ENCODE measurements around the gene BMS1. TPM values are rescaled to one million over a fixed set of nuclear protein-coding genes. Genes with fewer than 3 reads are reported as not detected.

The BMS1 gene
- total and polyA plus RNA-seq, 2 of the 8 experiments (the other 6 are each of a cell fraction or from before 2014, with no cell fraction given): 3.7 to 34.6 TPM

DNA sequence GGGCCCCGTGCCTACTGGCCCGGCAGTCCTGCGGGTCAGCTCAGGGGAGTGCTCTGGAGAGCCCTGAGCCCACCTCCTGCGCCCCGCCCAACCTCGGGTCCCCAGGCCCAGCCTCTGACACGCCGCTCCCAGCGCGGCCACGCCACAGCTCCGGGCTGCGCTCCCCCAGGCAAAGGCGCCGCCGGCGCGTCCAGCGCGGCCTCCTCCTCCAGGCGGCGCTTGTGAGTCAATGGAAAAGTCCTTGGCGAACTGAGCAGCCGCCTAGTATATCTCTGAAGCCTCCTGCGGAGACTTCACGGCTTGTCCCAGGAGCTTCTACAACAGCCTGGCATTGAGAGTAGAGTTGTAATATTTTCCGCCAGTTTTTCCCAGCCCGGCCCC is 29.5 kb upstream of the BMS1 start:
- Histone ChIP-seq H4K91ac (replicated peaks; ENCODE audit: insufficient read length, low read length) (no peak overlapping the region), H2AK5ac (ENCODE audit: low read depth, low read length) (no peak overlapping the region), H3K18ac (ENCODE audit: extremely low read depth, low read length) (no peak overlapping the region), H3K9me3 (ENCODE audit: insufficient read depth in 2 of 2, low read depth in 1 of 2, low read length in 1 of 2) (no peaks in the 10 kb centered on the region; a peak in 1 of 4 replicates), H2BK12ac (ENCODE audit: low read depth, low read length) (no peak overlapping the region), H4K8ac (ENCODE audit: extremely low read depth, insufficient read depth, low read length) (no peak overlapping the region), H2BK5ac (ENCODE audit: low read depth, low read length) (no peak overlapping the region), H3K14ac (ENCODE audit: insufficient read length) (no peak overlapping the region), H2BK20ac (ENCODE audit: low read length) (no peak overlapping the region), H3K23me2 (ENCODE audit: low read depth, low read length) (peaks cover 16% of the 10 kb centered on the region; the same call in 1 of the 2 replicates), H3K36me3 (ENCODE audit: control insufficient read depth in 2 of 4, insufficient read depth in 4 of 4, low read length in 3 of 4) (no peaks in the 10 kb centered on the region), H3K4ac (replicated peaks; ENCODE audit: insufficient read length, low read depth, low read length) (no peak overlapping the region), H4K5ac (ENCODE audit: insufficient read length, low read depth, low read length) (no peak overlapping the region), H3K4me3 (ENCODE audit: extremely low read depth in 1 of 4, insufficient read depth in 2 of 4, low read depth in 3 of 4, low read length in 4 of 4) (peak overlapping the region; percentile 60 to 75 (median 62); a peak in 7 of 8 replicates), H4K20me1 (replicated peaks in 1 of 2; ENCODE audit: control insufficient read depth in 1 of 2, insufficient read depth in 2 of 2, low read length in 2 of 2) (peaks cover 4 to 5% of the 10 kb centered on the region in 2 experiments), H3K56ac (replicated peaks; ENCODE audit: insufficient read length, low read depth, low read length) (no peak overlapping the region), H3K79me1 (ENCODE audit: low read depth, low read length) (no peaks in the 10 kb centered on the region), H2AFZ (ENCODE audit: low read length) (peak overlapping the region; percentile 34; the same call in 1 of the 2 replicates), H2BK15ac (ENCODE audit: low read length) (no peak overlapping the region), H3K9ac (replicated peaks in 1 of 4; ENCODE audit: extremely low read depth in 1 of 4, low read depth in 3 of 4, low read length in 3 of 4) (no peak overlapping the region), H3K4me2 (ENCODE audit: insufficient read depth in 1 of 2, low read depth in 2 of 2, low read length in 2 of 2) (peak overlapping the region; percentile 79 to 98), H3K79me2 (ENCODE audit: control insufficient read depth in 1 of 2, insufficient read depth in 2 of 2, low read length in 2 of 2) (no peaks in the 10 kb centered on the region), H3K23ac (ENCODE audit: insufficient read length) (no peak overlapping the region), H3K27me3 (replicated peaks in 1 of 4; ENCODE audit: control insufficient read depth in 3 of 4, extremely low read depth in 1 of 4, insufficient read depth in 3 of 4, low read length in 3 of 4) (peaks cover 28 to 54% (median 49%) of the 10 kb centered on the region in 4 experiments), H2BK120ac (replicated peaks; ENCODE audit: low read depth, low read length) (no peak overlapping the region), H3K27ac (ENCODE audit: low read depth, low read length) (no peak overlapping the region), H3K4me1 (replicated peaks in 1 of 4; ENCODE audit: control insufficient read depth in 3 of 4, insufficient read depth in 4 of 4, low read length in 3 of 4) (peaks cover 0 to 14% (median 2%) of the 10 kb centered on the region in 4 experiments; a peak in 4 of 7 replicates)
- CTCF ChIA-PET (ENCODE audit: partially characterized antibody): interaction anchor here (0.9 to 1.8 kb wide), 11 partner anchors 9 to 341 kb away, joined by 3 to 10 read pairs (median 5); no protein-coding TSS in a partner anchor
- no peak for FAIRE-seq
- POLR2A ChIA-PET (ENCODE audit: partially characterized antibody): interaction anchor here (1.0 to 1.9 kb wide), 3 partner anchors 30 to 116 kb away, joined by 3 to 4 read pairs (median 4); partner anchors contain the start of genes BMS1 and ZNF33B
- 2% methylated on average over 15 of the region's 28 CpGs; no CpG with 5 or more reads in 1 of the 2 experiments for WGBS, 2 experiments (ENCODE audit: extremely low coverage in 1 of 2, insufficient coverage in 1 of 2, insufficient read length in 1 of 2, insufficient replicate concordance in 2 of 2, low coverage in 1 of 2, low lambda C conversion rate in 2 of 2, missing lambda C conversion rate in 1 of 2)
- DNase-seq (ENCODE audit: low read depth in 1 of 2, low spot score in 2 of 2): peak; percentile 47 to 96
- TF ChIP-seq, protein P1, sequence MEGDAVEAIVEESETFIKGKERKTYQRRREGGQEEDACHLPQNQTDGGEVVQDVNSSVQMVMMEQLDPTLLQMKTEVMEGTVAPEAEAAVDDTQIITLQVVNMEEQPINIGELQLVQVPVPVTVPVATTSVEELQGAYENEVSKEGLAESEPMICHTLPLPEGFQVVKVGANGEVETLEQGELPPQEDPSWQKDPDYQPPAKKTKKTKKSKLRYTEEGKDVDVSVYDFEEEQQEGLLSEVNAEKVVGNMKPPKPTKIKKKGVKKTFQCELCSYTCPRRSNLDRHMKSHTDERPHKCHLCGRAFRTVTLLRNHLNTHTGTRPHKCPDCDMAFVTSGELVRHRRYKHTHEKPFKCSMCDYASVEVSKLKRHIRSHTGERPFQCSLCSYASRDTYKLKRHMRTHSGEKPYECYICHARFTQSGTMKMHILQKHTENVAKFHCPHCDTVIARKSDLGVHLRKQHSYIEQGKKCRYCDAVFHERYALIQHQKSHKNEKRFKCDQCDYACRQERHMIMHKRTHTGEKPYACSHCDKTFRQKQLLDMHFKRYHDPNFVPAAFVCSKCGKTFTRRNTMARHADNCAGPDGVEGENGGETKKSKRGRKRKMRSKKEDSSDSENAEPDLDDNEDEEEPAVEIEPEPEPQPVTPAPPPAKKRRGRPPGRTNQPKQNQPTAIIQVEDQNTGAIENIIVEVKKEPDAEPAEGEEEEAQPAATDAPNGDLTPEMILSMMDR (IDR thresholded peaks at IDR 0.05; ENCODE audit: control extremely low read depth in 1 of 3, insufficient read depth in 1 of 3, low read depth in 1 of 3, low read length in 3 of 3): peak; percentile 80 to 88 (median 84)
- TF ChIP-seq POU5F1 (IDR thresholded peaks at IDR 0.05; ENCODE audit: low read depth, low read length) (no peak), GTF2F1 (IDR thresholded peaks at IDR 0.05; ENCODE audit: borderline replicate concordance, low read depth, low read length) (no peak), RNF2 (IDR thresholded peaks at IDR 0.05; ENCODE audit: borderline replicate concordance, low read depth, low read length, missing control alignments, poor library complexity, severe bottlenecking) (peak; percentile 25), SIN3A (conservative IDR thresholded peaks at IDR 0.05 in 1 of 2, IDR thresholded peaks at IDR 0.05 in 1 of 2; ENCODE audit: low read depth in 1 of 2, low read length in 2 of 2) (0 out of 4 replicates have a peak, but pooled peaks of 1 of the 2 experiments have one; percentile 36), MAFK (IDR thresholded peaks at IDR 0.05; ENCODE audit: low read depth, low read length) (no peak), EGR1 (IDR thresholded peaks at IDR 0.05; ENCODE audit: borderline replicate concordance, low read depth, low read length) (no peak)
- TF ChIP-seq, protein P2, sequence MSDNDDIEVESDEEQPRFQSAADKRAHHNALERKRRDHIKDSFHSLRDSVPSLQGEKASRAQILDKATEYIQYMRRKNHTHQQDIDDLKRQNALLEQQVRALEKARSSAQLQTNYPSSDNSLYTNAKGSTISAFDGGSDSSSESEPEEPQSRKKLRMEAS (IDR thresholded peaks at IDR 0.05): peak; percentile 52
